A673 (cell line): ENCODE measurements around the gene TMBIM1. TPM values are rescaled to one million over a fixed set of nuclear protein-coding genes. Genes with fewer than 3 reads are reported as not detected.
A peak's percentile ranks its signal among the peaks of the same experiment; 100 is the strongest.

Source experiments
- BruUV-seq: library from RNA; stranded (reverse); fragments of 400-500 nt; replicated peaks from 2 replicates; lab custom pipeline; 2021; lab: Mats Ljungman, UMichigan
- CTCF ChIA-PET: fragments of 300-600 bp; sonication (Branson Sonifier 250); formaldehyde crosslinking; loops from one replicate; lab custom pipeline; 2022; ENCODE audit warnings: antibody characterized with exemption; lab: Charles Lee
- POLR2A ChIA-PET: fragments of 300-600 bp; sonication (Branson Sonifier 250); formaldehyde crosslinking; loops from one replicate; lab custom pipeline; 2022; ENCODE audit warnings: antibody characterized with exemption; ENCODE audit not compliant: low non-redundant PET; lab: Charles Lee
- DNase-seq: peaks from one replicate; pipeline ENCODE4 v3.0.0-alpha.2; 2015; ENCODE audit warnings: low spot score
- H3K27ac ChIP-seq: fragments of 200-600 bp; sonication (generic); 2 replicates; pipeline ENCODE4 v1.5.1; 2016; ENCODE audit warnings: mixed run types, low read depth, mild to moderate bottlenecking, mixed read lengths, antibody characterized with exemption, low read length; ENCODE audit not compliant: poor library complexity, severe bottlenecking
- H3K27me3 ChIP-seq: fragments of 200-600 bp; sonication (generic); replicated peaks from 2 replicates; pipeline ENCODE4 v1.6.1; 2017; ENCODE audit warnings: mixed run types, low read depth, mild to moderate bottlenecking, mixed read lengths, antibody characterized with exemption, low read length; ENCODE audit not compliant: insufficient read depth, poor library complexity
- H3K36me3 ChIP-seq: fragments of 200-600 bp; sonication (generic); 2 replicates; pipeline ENCODE4 v1.6.1; 2016; ENCODE audit warnings: mixed run types, mild to moderate bottlenecking, mixed read lengths, antibody characterized with exemption, low read length; ENCODE audit not compliant: insufficient read depth, poor library complexity, severe bottlenecking
- H3K4me1 ChIP-seq: fragments of 200-600 bp; sonication (generic); 2 replicates; pipeline ENCODE4 v1.6.1; 2017; ENCODE audit warnings: mixed run types, mild to moderate bottlenecking, mixed read lengths, antibody characterized with exemption, low read length; ENCODE audit not compliant: insufficient read depth, poor library complexity, severe bottlenecking
- H3K4me3 ChIP-seq: fragments of 200-600 bp; sonication (generic); 2 replicates; pipeline ENCODE4 v1.5.1; 2016; ENCODE audit warnings: low read depth, mixed run types, mild to moderate bottlenecking, mixed read lengths, low read length; ENCODE audit not compliant: poor library complexity, severe bottlenecking
- H3K9me3 ChIP-seq: fragments of 200-600 bp; sonication (generic); 2 replicates; pipeline ENCODE4 v1.6.1; 2016; ENCODE audit warnings: mixed run types, low read depth, mild to moderate bottlenecking, mixed read lengths, antibody characterized with exemption, low read length; ENCODE audit not compliant: poor library complexity, severe bottlenecking
- EZH2 ChIP-seq: fragments of 200-600 bp; sonication (generic); IDR thresholded peaks from 2 replicates; pipeline ENCODE4 v1.6.1; 2017; ENCODE audit warnings: borderline replicate concordance, low read depth, mild to moderate bottlenecking, mixed read lengths, antibody characterized with exemption, low read length; ENCODE audit not compliant: poor library complexity, severe bottlenecking
- intact Hi-C: fragments of 100-400 bp; cut with micrococcal nuclease; formaldehyde crosslinking; loops from one replicate; pipeline ENCODE4 v1.10.0; 2022; ENCODE audit not compliant: unreplicated experiment
- total RNA-seq: library from RNA; stranded (reverse); gene quantifications from 2 replicates; pipeline ENCODE4 v1.2.3, GENCODE V29; 2021
- TF ChIP-seq, protein P1 (sequence below): fragments of 300-800, 200-600 bp; sonication (generic); conservative IDR thresholded peaks from 2 replicates; pipeline ENCODE4 v1.5.1; 2017; ENCODE audit warnings: low read depth, mild to moderate bottlenecking, antibody characterized with exemption, low read length, moderate library complexity, mixed read lengths

Gene TMBIM1
- total RNA-seq, 1 experiment from 2014 or later: 43.9 TPM

DNA sequence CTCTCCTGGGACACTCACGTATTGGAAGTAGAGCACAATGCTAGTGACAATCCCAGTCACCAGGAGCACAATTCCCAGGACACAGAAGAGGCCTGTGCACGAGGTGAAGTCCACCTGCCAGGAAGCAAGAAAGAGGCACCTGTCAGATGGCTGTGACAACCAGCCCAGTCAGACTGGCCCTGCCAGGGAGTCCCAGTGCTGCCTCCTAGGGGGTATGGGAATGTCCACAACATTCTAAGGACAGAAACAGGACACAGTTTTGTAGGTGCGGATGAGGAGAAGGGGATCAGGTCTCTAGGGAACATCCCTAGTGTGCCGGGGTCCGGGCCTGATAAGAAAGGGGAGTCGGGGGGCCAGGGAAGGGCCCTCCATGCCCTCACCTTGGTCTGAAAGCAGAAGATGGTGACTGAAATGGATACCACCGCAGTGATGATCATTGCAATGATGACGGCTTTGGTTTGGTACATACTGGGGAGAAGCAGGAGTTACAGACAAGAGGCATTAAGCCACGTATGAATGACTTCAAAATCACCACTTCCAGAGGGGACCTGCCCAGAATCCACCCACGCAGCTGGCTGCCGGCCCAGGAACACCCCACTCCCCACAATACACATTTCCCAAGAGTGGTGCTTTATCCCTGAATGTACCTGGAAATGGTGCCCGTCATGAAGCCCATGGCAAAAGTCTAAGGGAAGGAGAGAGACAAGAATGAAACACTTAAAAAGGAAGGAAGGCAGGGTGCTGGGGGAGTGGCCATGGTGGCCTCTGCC is 15.1 kb downstream of the TMBIM1 start:
- no peak for DNase-seq
- Histone ChIP-seq H3K4me1 (peaks cover 9% of the 10 kb centered on the region), H3K36me3 (peaks cover 35% of the 10 kb centered on the region), H3K27me3 (no peaks in the 10 kb centered on the region), H3K4me3 (no peak overlapping the region), H3K9me3 (no peaks in the 10 kb centered on the region), H3K27ac (no peak overlapping the region)
- CTCF ChIA-PET: interaction anchor here (0.9 kb wide), 1 partner anchor 85 kb away, joined by 3 read pairs; no protein-coding TSS in a partner anchor
- intact Hi-C loops: no loop called here
- BruUV-seq: no TSS peak
- POLR2A ChIA-PET: no interaction called here
- TF ChIP-seq, protein P1, sequence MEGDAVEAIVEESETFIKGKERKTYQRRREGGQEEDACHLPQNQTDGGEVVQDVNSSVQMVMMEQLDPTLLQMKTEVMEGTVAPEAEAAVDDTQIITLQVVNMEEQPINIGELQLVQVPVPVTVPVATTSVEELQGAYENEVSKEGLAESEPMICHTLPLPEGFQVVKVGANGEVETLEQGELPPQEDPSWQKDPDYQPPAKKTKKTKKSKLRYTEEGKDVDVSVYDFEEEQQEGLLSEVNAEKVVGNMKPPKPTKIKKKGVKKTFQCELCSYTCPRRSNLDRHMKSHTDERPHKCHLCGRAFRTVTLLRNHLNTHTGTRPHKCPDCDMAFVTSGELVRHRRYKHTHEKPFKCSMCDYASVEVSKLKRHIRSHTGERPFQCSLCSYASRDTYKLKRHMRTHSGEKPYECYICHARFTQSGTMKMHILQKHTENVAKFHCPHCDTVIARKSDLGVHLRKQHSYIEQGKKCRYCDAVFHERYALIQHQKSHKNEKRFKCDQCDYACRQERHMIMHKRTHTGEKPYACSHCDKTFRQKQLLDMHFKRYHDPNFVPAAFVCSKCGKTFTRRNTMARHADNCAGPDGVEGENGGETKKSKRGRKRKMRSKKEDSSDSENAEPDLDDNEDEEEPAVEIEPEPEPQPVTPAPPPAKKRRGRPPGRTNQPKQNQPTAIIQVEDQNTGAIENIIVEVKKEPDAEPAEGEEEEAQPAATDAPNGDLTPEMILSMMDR: no peak
- TF ChIP-seq EZH2: no peak

DNA sequence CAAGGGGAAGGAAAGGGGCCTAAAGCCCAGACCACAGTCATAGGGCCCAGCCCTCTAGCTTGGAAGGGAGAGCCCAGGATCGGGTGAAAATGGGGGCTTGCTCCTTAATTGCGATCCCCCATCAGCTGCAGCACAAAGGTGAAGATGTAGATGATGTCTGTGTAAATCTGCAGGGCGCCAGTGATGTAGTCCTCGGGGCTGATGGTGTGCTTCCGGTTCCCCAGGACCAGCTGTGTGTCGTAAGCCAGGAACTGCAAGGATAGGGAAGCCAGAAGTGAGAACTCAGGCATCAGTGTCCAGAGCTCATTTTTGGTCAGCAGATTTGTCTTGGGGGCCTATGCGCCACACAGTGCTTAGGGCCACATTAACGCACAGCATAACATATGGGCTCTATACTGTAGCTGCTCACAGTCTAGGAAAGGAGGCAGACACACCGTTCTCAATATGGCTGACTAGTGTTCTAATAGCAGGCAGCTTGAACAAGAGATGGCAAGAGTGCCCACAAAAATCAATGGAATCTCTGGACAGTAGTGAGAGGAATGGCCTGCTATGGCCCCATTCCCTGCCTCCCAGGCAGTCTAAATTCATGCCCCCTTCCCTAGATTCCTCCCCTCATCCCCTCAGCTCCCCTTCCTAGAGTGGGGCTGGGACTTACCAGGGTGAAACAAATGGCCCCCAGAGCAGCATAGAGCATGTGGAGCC is 16.8 kb downstream of the TMBIM1 start:
- POLR2A ChIA-PET: no interaction called here
- no peak for TF ChIP-seq EZH2
- TF ChIP-seq, protein P1: no peak
- CTCF ChIA-PET: no interaction called here
- Histone ChIP-seq H3K27ac (no peak overlapping the region), H3K9me3 (no peaks in the 10 kb centered on the region), H3K27me3 (no peaks in the 10 kb centered on the region), H3K36me3 (peaks cover 35% of the 10 kb centered on the region), H3K4me3 (no peak overlapping the region), H3K4me1 (peaks cover 20% of the 10 kb centered on the region)
- no peak for DNase-seq
- intact Hi-C loops: no loop called here
- BruUV-seq: no TSS peak

DNA sequence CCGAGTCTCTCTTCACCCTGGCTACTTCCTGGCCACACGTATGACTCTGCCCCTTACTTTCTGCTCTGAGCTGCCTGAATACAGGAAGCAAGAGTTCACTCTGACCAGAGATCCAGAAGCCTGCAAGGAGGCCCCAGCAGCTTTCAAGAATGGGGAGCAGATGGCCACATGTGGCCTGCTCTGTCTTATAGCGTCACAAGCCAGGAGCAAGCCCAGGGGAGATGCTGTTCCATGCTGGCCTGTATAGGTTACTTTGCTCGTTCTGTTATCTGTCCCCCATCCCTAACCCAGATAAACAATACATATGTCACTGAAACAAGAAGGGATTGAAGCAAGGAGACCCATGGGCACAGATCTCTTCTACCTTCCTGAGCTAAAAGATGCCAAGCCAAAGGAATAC is 17.7 kb downstream of the TMBIM1 start:
- no peaks in the 10 kb centered on the region for H3K9me3 ChIP-seq
- intact Hi-C loops: loop anchor here (5.0 kb wide), 2 partner anchors 87 to 573 kb away; no protein-coding TSS in a partner anchor
- no peak overlapping the region for H3K4me3 ChIP-seq
- no peak for DNase-seq
- ChIA-PET CTCF (no interaction called here), POLR2A (no interaction called here)
- peaks cover 35% of the 10 kb centered on the region for H3K36me3 ChIP-seq
- no peak for TF ChIP-seq EZH2
- TF ChIP-seq, protein P1: no peak
- H3K27me3 ChIP-seq: no peaks in the 10 kb centered on the region
- H3K4me1 ChIP-seq: peaks cover 20% of the 10 kb centered on the region
- no peak overlapping the region for H3K27ac ChIP-seq
- TSS peak; percentile 20 for BruUV-seq
